Type B pancreatic cell (in vitro differentiated cells): ENCODE measurements around the gene DUSP12. TPM values are rescaled to one million over a fixed set of nuclear protein-coding genes. Genes with fewer than 3 reads are reported as not detected.
A peak's percentile ranks its signal among the peaks of the same experiment; 100 is the strongest.
"Not testable (repeated sequence)": the region's sequence is repeated elsewhere in the genome, so short reads cannot be mapped to it uniquely, and the experiment has no call there.

Source experiments
- DNase-seq: peaks from one replicate; pipeline ENCODE4 v3.0.0; 2021; ENCODE audit warnings: mixed read lengths; ENCODE audit not compliant: unreplicated experiment; ENCODE audit errors: extremely low spot score
- H3K27ac Mint-ChIP-seq: 2 replicates; pipeline ENCODE4 v1.8.0; 2021; ENCODE audit warnings: mild to moderate bottlenecking, mixed read lengths
- H3K27me3 Mint-ChIP-seq: 2 replicates; pipeline ENCODE4 v1.8.0; 2021; ENCODE audit warnings: mixed read lengths
- H3K36me3 Mint-ChIP-seq: 2 replicates; pipeline ENCODE4 v1.8.0; 2021; ENCODE audit warnings: mixed read lengths
- H3K4me1 Mint-ChIP-seq: one replicate; pipeline ENCODE4 v1.8.0; 2021; ENCODE audit warnings: mixed read lengths; ENCODE audit not compliant: unreplicated experiment
- H3K4me3 Mint-ChIP-seq: 2 replicates; pipeline ENCODE4 v1.8.0; 2021; ENCODE audit warnings: mild to moderate bottlenecking, mixed read lengths
- H3K9me3 Mint-ChIP-seq: 2 replicates; pipeline ENCODE4 v1.8.0; 2021; ENCODE audit warnings: mixed read lengths
- CTCF ChIP-seq: fragments of 200-600 bp; sonication (generic); conservative IDR thresholded peaks from 2 replicates; pipeline ENCODE4 v1.5.0; 2021; ENCODE audit warnings: antibody characterized with exemption, mild to moderate bottlenecking
- total RNA-seq: library from RNA; stranded (reverse); gene quantifications from 2 replicates; pipeline ENCODE4 v1.2.1, GENCODE V29; 2021; ENCODE audit warnings: low replicate concordance

DUSP12 gene
- total RNA-seq, 1 donor from 2014 or later = 34.0 TPM

- Mint-ChIP-seq H3K27ac (no peak within 1 kb of the TSS), H3K4me3 (no peak within 1 kb of the TSS)
- no peak for TF ChIP-seq CTCF
These were observed 28.4 kb upstream of the DUSP12 start, which contains the start of gene FCRLB for GRCh38 chr1:161720956-161721737. Gene FCRLB (plus strand): TSS chr1:161721544. CDS start chr1:161722673, 1,129 bp downstream.

GRCh38 chr1:161721738-161722343, 27.7 kb upstream of the DUSP12 start:
- Mint-ChIP-seq H3K4me3 (no peak overlapping the region), H3K4me1 (peaks cover 6% of the 10 kb centered on the region), H3K27me3 (peaks cover 70% of the 10 kb centered on the region), H3K36me3 (no peaks in the 10 kb centered on the region), H3K27ac (no peak overlapping the region), H3K9me3 (no peaks in the 10 kb centered on the region)
- no peak for DNase-seq
- TF ChIP-seq CTCF = no peak

More at GRCh38 chr1:161720956-161721737, 28.4 kb upstream of the DUSP12 start, which contains the start of gene FCRLB:
- DNase-seq = no peak
- Mint-ChIP-seq H3K9me3 (no peaks in the 10 kb centered on the region), H3K36me3 (no peaks in the 10 kb centered on the region), H3K4me1 (peaks cover 6% of the 10 kb centered on the region), H3K27me3 (peaks cover 72% of the 10 kb centered on the region)

- Mint-ChIP-seq H3K36me3 (no peaks in the 10 kb centered on the region), H3K27ac (no peak overlapping the region), H3K4me1 (peaks cover 6% of the 10 kb centered on the region), H3K9me3 (no peaks in the 10 kb centered on the region), H3K27me3 (peaks cover 65% of the 10 kb centered on the region), H3K4me3 (no peak overlapping the region)
- TF ChIP-seq CTCF = no peak
- no peak for DNase-seq
These were observed 27.2 kb upstream of the DUSP12 start for GRCh38 chr1:161722406-161722805.

- no peak for DNase-seq
- no peak for TF ChIP-seq CTCF
- H3K4me1 Mint-ChIP-seq = peaks cover 6% of the 10 kb centered on the region
- no peaks in the 10 kb centered on the region for H3K36me3 Mint-ChIP-seq
- H3K9me3 Mint-ChIP-seq = no peaks in the 10 kb centered on the region
- peak overlapping the region; percentile 54 for H3K4me3 Mint-ChIP-seq
- H3K27me3 Mint-ChIP-seq = peaks cover 59% of the 10 kb centered on the region
- H3K27ac Mint-ChIP-seq = peak overlapping the region; percentile 44
These were observed 26.0 kb upstream of the DUSP12 start for GRCh38 chr1:161723459-161724141.

- H3K4me3 Mint-ChIP-seq = peak overlapping the region; percentile 97
- H3K36me3 Mint-ChIP-seq, H3K9me3 Mint-ChIP-seq, DNase-seq: not testable (repeated sequence)
- H3K27ac Mint-ChIP-seq = peak overlapping the region; percentile 85
- peaks cover 13% of the 10 kb centered on the region for H3K4me1 Mint-ChIP-seq
- H3K27me3 Mint-ChIP-seq = peaks cover 62% of the 10 kb centered on the region
These were observed 24.2 kb upstream of the DUSP12 start for GRCh38 chr1:161725258-161725907.
